ENCODE results near the gene DIS3L2.

DNA sequence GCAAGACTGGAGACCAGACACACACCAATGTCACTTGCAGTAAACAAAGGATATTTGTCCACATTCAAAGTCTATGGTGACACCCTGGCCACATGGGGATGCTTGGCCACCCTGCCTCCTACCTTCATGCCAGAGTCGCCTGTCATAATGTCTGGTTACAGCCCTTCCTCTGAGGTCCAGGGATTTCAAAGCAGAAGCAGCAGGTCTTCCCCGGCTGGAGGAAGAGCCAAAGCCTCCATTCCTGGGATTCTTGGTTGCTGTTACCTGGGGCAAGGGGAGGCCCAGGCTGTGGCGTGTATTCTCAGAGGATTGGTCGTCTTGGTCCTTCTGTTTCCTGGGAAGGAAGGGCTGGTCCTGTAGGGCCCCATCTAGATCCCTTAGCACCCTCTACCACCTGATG, 414.7 kb downstream of the DIS3L2 start:
- TF ChIP-seq EZH2 (IDR thresholded peaks at IDR 0.05; ENCODE audit: low read depth, unreplicated experiment), result no peak
- TF ChIP-seq, protein P1, sequence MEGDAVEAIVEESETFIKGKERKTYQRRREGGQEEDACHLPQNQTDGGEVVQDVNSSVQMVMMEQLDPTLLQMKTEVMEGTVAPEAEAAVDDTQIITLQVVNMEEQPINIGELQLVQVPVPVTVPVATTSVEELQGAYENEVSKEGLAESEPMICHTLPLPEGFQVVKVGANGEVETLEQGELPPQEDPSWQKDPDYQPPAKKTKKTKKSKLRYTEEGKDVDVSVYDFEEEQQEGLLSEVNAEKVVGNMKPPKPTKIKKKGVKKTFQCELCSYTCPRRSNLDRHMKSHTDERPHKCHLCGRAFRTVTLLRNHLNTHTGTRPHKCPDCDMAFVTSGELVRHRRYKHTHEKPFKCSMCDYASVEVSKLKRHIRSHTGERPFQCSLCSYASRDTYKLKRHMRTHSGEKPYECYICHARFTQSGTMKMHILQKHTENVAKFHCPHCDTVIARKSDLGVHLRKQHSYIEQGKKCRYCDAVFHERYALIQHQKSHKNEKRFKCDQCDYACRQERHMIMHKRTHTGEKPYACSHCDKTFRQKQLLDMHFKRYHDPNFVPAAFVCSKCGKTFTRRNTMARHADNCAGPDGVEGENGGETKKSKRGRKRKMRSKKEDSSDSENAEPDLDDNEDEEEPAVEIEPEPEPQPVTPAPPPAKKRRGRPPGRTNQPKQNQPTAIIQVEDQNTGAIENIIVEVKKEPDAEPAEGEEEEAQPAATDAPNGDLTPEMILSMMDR (conservative IDR thresholded peaks at IDR 0.05; ENCODE audit: low read depth in 2 of 2), result no peak
- TF ChIP-seq, protein P2, sequence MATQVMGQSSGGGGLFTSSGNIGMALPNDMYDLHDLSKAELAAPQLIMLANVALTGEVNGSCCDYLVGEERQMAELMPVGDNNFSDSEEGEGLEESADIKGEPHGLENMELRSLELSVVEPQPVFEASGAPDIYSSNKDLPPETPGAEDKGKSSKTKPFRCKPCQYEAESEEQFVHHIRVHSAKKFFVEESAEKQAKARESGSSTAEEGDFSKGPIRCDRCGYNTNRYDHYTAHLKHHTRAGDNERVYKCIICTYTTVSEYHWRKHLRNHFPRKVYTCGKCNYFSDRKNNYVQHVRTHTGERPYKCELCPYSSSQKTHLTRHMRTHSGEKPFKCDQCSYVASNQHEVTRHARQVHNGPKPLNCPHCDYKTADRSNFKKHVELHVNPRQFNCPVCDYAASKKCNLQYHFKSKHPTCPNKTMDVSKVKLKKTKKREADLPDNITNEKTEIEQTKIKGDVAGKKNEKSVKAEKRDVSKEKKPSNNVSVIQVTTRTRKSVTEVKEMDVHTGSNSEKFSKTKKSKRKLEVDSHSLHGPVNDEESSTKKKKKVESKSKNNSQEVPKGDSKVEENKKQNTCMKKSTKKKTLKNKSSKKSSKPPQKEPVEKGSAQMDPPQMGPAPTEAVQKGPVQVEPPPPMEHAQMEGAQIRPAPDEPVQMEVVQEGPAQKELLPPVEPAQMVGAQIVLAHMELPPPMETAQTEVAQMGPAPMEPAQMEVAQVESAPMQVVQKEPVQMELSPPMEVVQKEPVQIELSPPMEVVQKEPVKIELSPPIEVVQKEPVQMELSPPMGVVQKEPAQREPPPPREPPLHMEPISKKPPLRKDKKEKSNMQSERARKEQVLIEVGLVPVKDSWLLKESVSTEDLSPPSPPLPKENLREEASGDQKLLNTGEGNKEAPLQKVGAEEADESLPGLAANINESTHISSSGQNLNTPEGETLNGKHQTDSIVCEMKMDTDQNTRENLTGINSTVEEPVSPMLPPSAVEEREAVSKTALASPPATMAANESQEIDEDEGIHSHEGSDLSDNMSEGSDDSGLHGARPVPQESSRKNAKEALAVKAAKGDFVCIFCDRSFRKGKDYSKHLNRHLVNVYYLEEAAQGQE (IDR thresholded peaks at IDR 0.05; ENCODE audit: unreplicated experiment), result no peak
- no peak for TF ChIP-seq POLR2AphosphoS5 (IDR thresholded peaks at IDR 0.05; ENCODE audit: low read depth)
- TF ChIP-seq EZH2phosphoT487 (IDR thresholded peaks at IDR 0.05; ENCODE audit: unreplicated experiment), result no peak
- TF ChIP-seq, protein P3, sequence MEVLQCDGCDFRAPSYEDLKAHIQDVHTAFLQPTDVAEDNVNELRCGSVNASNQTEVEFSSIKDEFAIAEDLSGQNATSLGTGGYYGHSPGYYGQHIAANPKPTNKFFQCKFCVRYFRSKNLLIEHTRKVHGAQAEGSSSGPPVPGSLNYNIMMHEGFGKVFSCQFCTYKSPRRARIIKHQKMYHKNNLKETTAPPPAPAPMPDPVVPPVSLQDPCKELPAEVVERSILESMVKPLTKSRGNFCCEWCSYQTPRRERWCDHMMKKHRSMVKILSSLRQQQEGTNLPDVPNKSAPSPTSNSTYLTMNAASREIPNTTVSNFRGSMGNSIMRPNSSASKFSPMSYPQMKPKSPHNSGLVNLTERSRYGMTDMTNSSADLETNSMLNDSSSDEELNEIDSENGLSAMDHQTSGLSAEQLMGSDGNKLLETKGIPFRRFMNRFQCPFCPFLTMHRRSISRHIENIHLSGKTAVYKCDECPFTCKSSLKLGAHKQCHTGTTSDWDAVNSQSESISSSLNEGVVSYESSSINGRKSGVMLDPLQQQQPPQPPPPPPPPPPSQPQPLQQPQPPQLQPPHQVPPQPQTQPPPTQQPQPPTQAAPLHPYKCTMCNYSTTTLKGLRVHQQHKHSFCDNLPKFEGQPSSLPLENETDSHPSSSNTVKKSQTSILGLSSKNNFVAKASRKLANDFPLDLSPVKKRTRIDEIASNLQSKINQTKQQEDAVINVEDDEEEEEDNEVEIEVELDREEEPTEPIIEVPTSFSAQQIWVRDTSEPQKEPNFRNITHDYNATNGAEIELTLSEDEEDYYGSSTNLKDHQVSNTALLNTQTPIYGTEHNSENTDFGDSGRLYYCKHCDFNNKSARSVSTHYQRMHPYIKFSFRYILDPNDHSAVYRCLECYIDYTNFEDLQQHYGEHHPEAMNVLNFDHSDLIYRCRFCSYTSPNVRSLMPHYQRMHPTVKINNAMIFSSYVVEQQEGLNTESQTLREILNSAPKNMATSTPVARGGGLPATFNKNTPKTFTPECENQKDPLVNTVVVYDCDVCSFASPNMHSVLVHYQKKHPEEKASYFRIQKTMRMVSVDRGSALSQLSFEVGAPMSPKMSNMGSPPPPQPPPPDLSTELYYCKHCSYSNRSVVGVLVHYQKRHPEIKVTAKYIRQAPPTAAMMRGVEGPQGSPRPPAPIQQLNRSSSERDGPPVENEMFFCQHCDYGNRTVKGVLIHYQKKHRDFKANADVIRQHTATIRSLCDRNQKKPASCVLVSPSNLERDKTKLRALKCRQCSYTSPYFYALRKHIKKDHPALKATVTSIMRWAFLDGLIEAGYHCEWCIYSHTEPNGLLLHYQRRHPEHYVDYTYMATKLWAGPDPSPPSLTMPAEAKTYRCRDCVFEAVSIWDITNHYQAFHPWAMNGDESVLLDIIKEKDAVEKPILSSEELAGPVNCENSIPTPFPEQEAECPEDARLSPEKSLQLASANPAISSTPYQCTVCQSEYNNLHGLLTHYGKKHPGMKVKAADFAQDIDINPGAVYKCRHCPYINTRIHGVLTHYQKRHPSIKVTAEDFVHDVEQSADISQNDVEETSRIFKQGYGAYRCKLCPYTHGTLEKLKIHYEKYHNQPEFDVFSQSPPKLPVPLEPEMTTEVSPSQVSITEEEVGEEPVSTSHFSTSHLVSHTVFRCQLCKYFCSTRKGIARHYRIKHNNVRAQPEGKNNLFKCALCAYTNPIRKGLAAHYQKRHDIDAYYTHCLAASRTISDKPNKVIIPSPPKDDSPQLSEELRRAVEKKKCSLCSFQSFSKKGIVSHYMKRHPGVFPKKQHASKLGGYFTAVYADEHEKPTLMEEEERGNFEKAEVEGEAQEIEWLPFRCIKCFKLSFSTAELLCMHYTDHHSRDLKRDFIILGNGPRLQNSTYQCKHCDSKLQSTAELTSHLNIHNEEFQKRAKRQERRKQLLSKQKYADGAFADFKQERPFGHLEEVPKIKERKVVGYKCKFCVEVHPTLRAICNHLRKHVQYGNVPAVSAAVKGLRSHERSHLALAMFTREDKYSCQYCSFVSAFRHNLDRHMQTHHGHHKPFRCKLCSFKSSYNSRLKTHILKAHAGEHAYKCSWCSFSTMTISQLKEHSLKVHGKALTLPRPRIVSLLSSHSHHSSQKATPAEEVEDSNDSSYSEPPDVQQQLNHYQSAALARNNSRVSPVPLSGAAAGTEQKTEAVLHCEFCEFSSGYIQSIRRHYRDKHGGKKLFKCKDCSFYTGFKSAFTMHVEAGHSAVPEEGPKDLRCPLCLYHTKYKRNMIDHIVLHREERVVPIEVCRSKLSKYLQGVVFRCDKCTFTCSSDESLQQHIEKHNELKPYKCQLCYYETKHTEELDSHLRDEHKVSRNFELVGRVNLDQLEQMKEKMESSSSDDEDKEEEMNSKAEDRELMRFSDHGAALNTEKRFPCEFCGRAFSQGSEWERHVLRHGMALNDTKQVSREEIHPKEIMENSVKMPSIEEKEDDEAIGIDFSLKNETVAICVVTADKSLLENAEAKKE (CRISPR knock-in tag; IDR thresholded peaks at IDR 0.05), result no peak
- TF ChIP-seq ZNF114 (CRISPR knock-in tag; IDR thresholded peaks at IDR 0.05), result no peak
- no peak for TF ChIP-seq JUNB (IDR thresholded peaks at IDR 0.05; ENCODE audit: unreplicated experiment)
